NCI-H187 (cell line): ENCODE data around the gene METTL23.
"Not testable (repeated sequence)": the region's sequence is repeated elsewhere in the genome, so short reads cannot be mapped to it uniquely, and the experiment has no call there.

ENCODE experiments used
- DNase-seq, 2 experiments: peaks; one replicate each; lab custom pipeline; 2025; lab: John Stamatoyannopoulos, UW

The METTL23 gene

GRCh38 chr17:76695059-76695831 lies 31.4 kb upstream of the METTL23 start:
- DNase-seq = no peak

GRCh38 chr17:76696763-76697701 lies 29.6 kb upstream of the METTL23 start:
- DNase-seq = peak; percentile 9 to 21

- peak; percentile 66 to 84 for DNase-seq
Observed at GRCh38 chr17:76697702-76698465, 28.8 kb upstream of the METTL23 start.

GRCh38 chr17:76698466-76698977 lies 28.1 kb upstream of the METTL23 start:
- DNase-seq = not testable (repeated sequence)

- no peak for DNase-seq
Observed at GRCh38 chr17:76700270-76700616, 26.4 kb upstream of the METTL23 start.

- DNase-seq = peak; percentile 29 to 80
Observed at GRCh38 chr17:76700617-76701470, 25.8 kb upstream of the METTL23 start.

- no peak for DNase-seq
Observed at GRCh38 chr17:76701471-76701967, 25.1 kb upstream of the METTL23 start.

- DNase-seq = no peak
Observed at GRCh38 chr17:76702076-76702475, 24.6 kb upstream of the METTL23 start.

- no peak for DNase-seq
Observed at GRCh38 chr17:76702941-76703637, 23.6 kb upstream of the METTL23 start.

- no peak for DNase-seq
Observed at GRCh38 chr17:76704805-76705204, 21.8 kb upstream of the METTL23 start.

- DNase-seq = no peak
Observed at GRCh38 chr17:76706817-76707216, 19.8 kb upstream of the METTL23 start.

- peak in 1 of 2 experiments; percentile 37 for DNase-seq
Observed at GRCh38 chr17:76707985-76708807, 18.4 kb upstream of the METTL23 start.

GRCh38 chr17:76709077-76709950 lies 17.3 kb upstream of the METTL23 start:
- peak in 1 of 2 experiments; percentile 23 for DNase-seq

- peak in 1 of 2 experiments; percentile 9 for DNase-seq
Observed at GRCh38 chr17:76709951-76710862, 16.4 kb upstream of the METTL23 start.

- peak; percentile 24 to 25 for DNase-seq
Observed at GRCh38 chr17:76710863-76711611, 15.6 kb upstream of the METTL23 start, which contains the start of gene MXRA7. Gene MXRA7, minus strand, starts transcription at chr17:76710965. Its CDS starts 19 bp downstream, at chr17:76710946.

- not testable (repeated sequence) for DNase-seq
Observed at GRCh38 chr17:76712321-76712720, 14.3 kb upstream of the METTL23 start.
